K562 (cell line): ENCODE measurements around the gene OLFML2A. TPM values are rescaled to one million over a fixed set of nuclear protein-coding genes. Genes with fewer than 3 reads are reported as not detected.
A peak's percentile ranks its signal among the peaks of the same experiment; 100 is the strongest.

Experiments used
- AFF4 ChIP-seq: sonication (generic); formaldehyde crosslinking; IDR thresholded peaks from 2 replicates; pipeline ENCODE4 v1.8.0; 2023; ENCODE audit warnings: mild to moderate bottlenecking, missing genetic modification reagents
- FOXP4 ChIP-seq: sonication (generic); formaldehyde crosslinking; IDR thresholded peaks from 2 replicates; pipeline ENCODE4 v1.8.0; 2022; ENCODE audit warnings: mild to moderate bottlenecking, missing genetic modification reagents, borderline replicate concordance
- FUS ChIP-seq: fragments of 200-400 bp; formaldehyde crosslinking; optimal IDR thresholded peaks from 2 replicates; pipeline ENCODE3; 2017; ENCODE audit warnings: low read depth, low read length
- HOXB6 ChIP-seq: fragments of 250-450 bp; sonication (Bioruptor Pico); IDR thresholded peaks from 2 replicates; pipeline ENCODE4 v1.5.1; 2022; ENCODE audit warnings: mild to moderate bottlenecking, borderline replicate concordance
- MITF ChIP-seq: IDR thresholded peaks from 2 replicates; pipeline ENCODE4 v1.6.1; 2014; ENCODE audit warnings: antibody characterized with exemption
- SAP30 ChIP-seq: fragments of 200-600 bp; sonication (generic); IDR thresholded peaks from 2 replicates; pipeline ENCODE4 v1.6.1; 2012; ENCODE audit warnings: borderline replicate concordance, low read depth, mild to moderate bottlenecking, moderate library complexity, low read length, control low read depth, inconsistent platforms; ENCODE audit not compliant: insufficient read depth, poor library complexity, severe bottlenecking
- SMARCA4 ChIP-seq: fragments of 450-650 bp; IDR thresholded peaks from 2 replicates; pipeline ENCODE4 v1.6.1; 2016
- TAF15 ChIP-seq: fragments of 200-400 bp; formaldehyde crosslinking; IDR thresholded peaks from 2 replicates; pipeline ENCODE4 v1.6.1; 2017; ENCODE audit warnings: mild to moderate bottlenecking, low read depth, low read length, moderate library complexity
- XRCC5 ChIP-seq: fragments of 200-400 bp; formaldehyde crosslinking; IDR thresholded peaks from 2 replicates; pipeline ENCODE4 v1.6.1; 2017; ENCODE audit warnings: low read depth, mild to moderate bottlenecking, low read length
- ZNF407 ChIP-seq: fragments of 450-650 bp; IDR thresholded peaks from 2 replicates; pipeline ENCODE4 v1.6.1; 2016; ENCODE audit warnings: low read depth
- ZNF431 ChIP-seq: sonication (generic); formaldehyde crosslinking; IDR thresholded peaks from 2 replicates; pipeline ENCODE4 v1.8.0; 2022; ENCODE audit warnings: mild to moderate bottlenecking, missing genetic modification reagents
- polyA plus RNA-seq, 8 experiments: library from polyadenylated mRNA; depleted of rRNA in 4 of 8; stranded (reverse) in 5 of 8; unstranded in 3 of 8; fragments of >200 nt; fragmentation: Nextera tagmentation in 2 of 8; fragmentation: Illumina TruSeq in 1 of 8; extraction: Ambion mirVana in 2 of 8; extraction: Trizol in 1 of 8; gene quantifications; 2 replicates each; pipeline versions ENCODE4 v1.2.1 to v1.2.3, GENCODE V29; 2011 to 2014; ENCODE audit warnings: inconsistent platforms in 1 of 8, missing spikeins in 1 of 8
- total RNA-seq, 7 experiments: library from RNA; depleted of rRNA in 6 of 7; stranded (reverse); fragments of >200 nt in 6 of 7; fragmentation: Illumina TruSeq in 2 of 7; extraction: Trizol in 2 of 7; gene quantifications; 2 replicates each; pipeline versions ENCODE4 v1.2.1 to v1.2.3, GENCODE V29; 2011 to 2021; ENCODE audit warnings: low replicate concordance in 1 of 7

The OLFML2A gene
- total and polyA plus RNA-seq, 9 of the 15 experiments (the other 6 are each of a cell fraction or from before 2014, with no cell fraction given) = 0.16 TPM; not detected in 8

- TF ChIP-seq MITF = no peak
- TF ChIP-seq ZNF407 = no peak
- TF ChIP-seq TAF15 = no peak
- TF ChIP-seq SAP30 = no peak
- no peak for TF ChIP-seq FUS
- no peak for TF ChIP-seq AFF4 (CRISPR knock-in tag)
- TF ChIP-seq FOXP4 (CRISPR knock-in tag) = no peak
- TF ChIP-seq SMARCA4 = 0 out of 2 replicates have a peak, but pooled peaks have one; percentile 26
- TF ChIP-seq HOXB6 (CRISPR knock-in tag) = no peak
- no peak for TF ChIP-seq ZNF431
- no peak for TF ChIP-seq XRCC5
These were observed 18.1 kb downstream of the OLFML2A start (continued) for GRCh38 chr9:124794902-124795491.
